GM18519 (cell line): ENCODE data around the gene TMEM109.

Source experiments
- ATAC-seq: cut with Tn5 transposase; IDR thresholded peaks from one replicate; pipeline ENCODE4 v1.9.1; 2021; ENCODE audit warnings: mild to moderate bottlenecking, moderate library complexity; ENCODE audit not compliant: unreplicated experiment, low FRiP score

The TMEM109 gene

GRCh38 chr11:60960405-60960804 lies 46.4 kb downstream of the TMEM109 start:
- ATAC-seq, result no peak

- no peak for ATAC-seq
Measured at GRCh38 chr11:60964801-60965200, 50.8 kb downstream of the TMEM109 start.

DNA sequence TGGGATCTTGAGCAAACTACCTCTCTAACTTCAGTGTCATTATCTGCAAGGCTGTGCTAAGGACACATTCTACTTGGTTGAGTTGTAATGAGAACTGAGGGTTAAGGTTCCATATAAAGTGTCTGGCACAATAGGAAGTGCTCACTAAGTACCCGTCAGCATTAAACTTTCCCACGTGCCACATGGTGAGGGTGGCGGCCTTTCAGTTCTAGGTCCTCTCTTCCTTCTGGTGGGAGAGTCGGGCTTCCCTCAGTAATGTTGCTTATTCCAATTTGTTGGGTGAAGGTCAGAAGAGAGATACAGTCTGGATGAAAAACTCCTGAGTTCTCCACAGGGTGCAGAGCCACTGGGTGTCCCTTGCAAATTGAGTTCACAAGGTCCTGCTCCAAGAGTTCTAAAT lies 52.9 kb downstream of the TMEM109 start:
- ATAC-seq, result no peak

DNA sequence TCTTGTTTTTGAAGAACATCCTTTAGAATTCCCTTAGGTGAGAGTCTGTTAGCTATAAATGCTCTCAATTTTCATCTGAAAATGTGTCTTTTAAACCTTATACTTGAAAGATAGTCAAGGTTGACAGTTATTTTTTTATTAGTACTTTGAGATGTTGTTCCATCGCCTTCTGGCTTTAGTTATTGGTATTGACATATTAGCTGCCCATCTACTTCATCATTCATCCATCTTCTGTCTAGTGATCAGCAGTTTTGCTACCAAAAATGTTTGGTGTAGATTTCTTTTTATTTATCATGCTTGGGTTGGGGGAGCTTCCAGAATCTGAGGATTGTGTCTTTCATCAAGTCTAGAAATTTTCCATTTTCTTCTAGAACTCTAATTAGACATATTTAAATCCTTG lies 54.3 kb downstream of the TMEM109 start:
- no peak for ATAC-seq

DNA sequence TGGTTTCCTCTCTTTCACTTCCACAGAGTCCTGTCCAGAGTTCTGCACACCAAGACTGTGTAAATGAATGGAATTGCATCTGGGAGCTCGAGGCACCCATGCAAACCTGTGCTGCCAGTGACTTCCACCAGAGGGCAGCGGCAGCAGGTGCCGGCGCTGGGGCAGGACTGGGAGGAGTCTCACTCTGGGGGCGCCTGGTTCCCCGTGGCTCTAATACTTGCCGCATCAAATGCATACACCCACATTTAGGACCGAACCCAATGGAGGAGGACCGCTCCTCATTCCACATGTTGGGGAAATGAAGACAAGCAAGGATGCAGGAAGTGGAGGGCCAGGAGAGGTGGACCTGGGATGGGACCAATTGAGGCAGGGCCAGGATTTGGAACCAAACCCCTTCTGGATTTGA lies 56.4 kb downstream of the TMEM109 start:
- peak; percentile 59 for ATAC-seq

GRCh38 chr11:60970890-60971289 lies 56.9 kb downstream of the TMEM109 start:
- ATAC-seq, result no peak

- ATAC-seq, result no peak
Measured at GRCh38 chr11:60971520-60971919, 57.6 kb downstream of the TMEM109 start, which contains the start of gene CD6. TSS of gene CD6 (plus strand) at chr11:60971680. CDS start at chr11:60971866, 186 bp downstream.

GRCh38 chr11:60972182-60973030 lies 58.4 kb downstream of the TMEM109 start:
- ATAC-seq, result no peak
